PC-3 (cell line): ENCODE data around the gene ADARB2.

ENCODE experiments used
- EZH2phosphoT487 ChIP-seq: fragments of 300-600 bp; sonication (generic); IDR thresholded peaks from 2 replicates; pipeline ENCODE4 v1.6.1; 2018; ENCODE audit warnings: mild to moderate bottlenecking, antibody characterized with exemption, low read length, borderline replicate concordance
- TF ChIP-seq, protein P1 (sequence below): fragments of 300-600 bp; sonication (generic); conservative IDR thresholded peaks from 2 replicates; pipeline ENCODE4 v1.5.1; 2017; ENCODE audit warnings: antibody characterized with exemption, low read depth, mild to moderate bottlenecking, low read length

DNA sequence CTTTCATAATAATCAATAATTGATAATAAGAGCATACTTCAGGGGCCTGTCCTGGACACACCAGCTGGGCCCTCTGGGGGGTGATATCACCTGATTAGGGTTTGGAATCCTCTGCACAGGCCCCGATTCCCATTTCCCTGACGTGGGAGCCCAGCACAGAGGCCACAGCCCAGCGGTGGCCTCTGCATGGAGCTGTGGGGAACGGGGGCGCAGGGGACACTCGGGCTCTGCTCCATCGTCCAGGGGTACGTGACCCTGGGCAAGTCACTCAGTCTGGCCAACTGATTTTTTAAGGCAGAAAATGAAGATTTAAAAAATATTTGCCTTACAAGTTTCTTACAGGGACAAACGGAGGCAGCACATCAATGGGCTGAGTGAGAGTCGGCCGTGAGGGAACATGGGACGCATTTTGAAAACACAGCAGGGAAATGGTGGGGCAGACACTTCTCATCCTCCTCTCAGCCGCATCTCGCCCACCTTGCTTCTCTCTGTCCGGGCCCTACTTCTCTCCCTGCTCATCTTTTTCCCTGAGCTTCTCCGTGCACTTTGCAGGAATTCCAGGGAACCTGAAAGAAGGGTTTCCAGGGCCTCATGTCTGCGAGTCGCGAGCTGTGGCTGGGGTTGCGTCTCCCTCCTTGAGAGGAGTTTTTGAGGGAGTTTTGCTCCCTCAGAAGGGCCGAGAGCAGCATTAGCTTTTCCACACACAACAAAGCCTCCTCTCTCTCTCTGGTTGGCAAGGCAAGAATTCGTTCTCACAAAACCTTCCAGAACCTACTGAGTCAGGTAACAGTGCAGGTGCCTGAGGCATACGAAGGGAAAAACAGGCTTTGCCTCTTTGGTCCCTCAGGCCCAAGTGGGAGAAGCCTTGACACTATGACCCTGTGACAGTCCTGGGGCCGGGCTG, 369.1 kb downstream of the ADARB2 start:
- TF ChIP-seq, protein P1, sequence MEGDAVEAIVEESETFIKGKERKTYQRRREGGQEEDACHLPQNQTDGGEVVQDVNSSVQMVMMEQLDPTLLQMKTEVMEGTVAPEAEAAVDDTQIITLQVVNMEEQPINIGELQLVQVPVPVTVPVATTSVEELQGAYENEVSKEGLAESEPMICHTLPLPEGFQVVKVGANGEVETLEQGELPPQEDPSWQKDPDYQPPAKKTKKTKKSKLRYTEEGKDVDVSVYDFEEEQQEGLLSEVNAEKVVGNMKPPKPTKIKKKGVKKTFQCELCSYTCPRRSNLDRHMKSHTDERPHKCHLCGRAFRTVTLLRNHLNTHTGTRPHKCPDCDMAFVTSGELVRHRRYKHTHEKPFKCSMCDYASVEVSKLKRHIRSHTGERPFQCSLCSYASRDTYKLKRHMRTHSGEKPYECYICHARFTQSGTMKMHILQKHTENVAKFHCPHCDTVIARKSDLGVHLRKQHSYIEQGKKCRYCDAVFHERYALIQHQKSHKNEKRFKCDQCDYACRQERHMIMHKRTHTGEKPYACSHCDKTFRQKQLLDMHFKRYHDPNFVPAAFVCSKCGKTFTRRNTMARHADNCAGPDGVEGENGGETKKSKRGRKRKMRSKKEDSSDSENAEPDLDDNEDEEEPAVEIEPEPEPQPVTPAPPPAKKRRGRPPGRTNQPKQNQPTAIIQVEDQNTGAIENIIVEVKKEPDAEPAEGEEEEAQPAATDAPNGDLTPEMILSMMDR: no peak
- no peak for TF ChIP-seq EZH2phosphoT487
